Gastroesophageal sphincter (tissue), 4 donors: ENCODE measurements around the gene NFATC3. TPM values are rescaled to one million over a fixed set of nuclear protein-coding genes. Genes with fewer than 3 reads are reported as not detected.
"Not testable (repeated sequence)": the region's sequence is repeated elsewhere in the genome, so short reads cannot be mapped to it uniquely, and the experiment has no call there.

Source experiments
- ATAC-seq: fragments of 150-250 bp; one replicate; pipeline ENCODE4 v1.9.1; 2016; ENCODE audit warnings: mild to moderate bottlenecking, moderate library complexity
- H3K27ac ChIP-seq, 4 donors: fragments of 200-600 bp; sonication (generic) in 3 of 4; 1 replicate in 3 of 4; 2 replicates in 1 of 4; pipeline ENCODE4 v1.5.1; 2016 to 2019
- H3K27me3 ChIP-seq: fragments of 200-600 bp; sonication (generic); one replicate; pipeline ENCODE4 v1.5.1; 2019
- H3K36me3 ChIP-seq, 2 donors: fragments of 200-600 bp; sonication (generic); one replicate each; pipeline ENCODE4 v1.5.1; 2019; ENCODE audit warnings: control low read depth in 1 of 2
- H3K4me1 ChIP-seq, 3 donors: fragments of 200-600 bp; sonication (generic); 1 replicate in 2 of 3; 2 replicates in 1 of 3; pipeline ENCODE4 v1.5.1; 2016 to 2019; ENCODE audit warnings: control low read depth in 2 of 3
- H3K4me3 ChIP-seq, 2 donors: fragments of 200-600 bp; sonication (generic); one replicate each; pipeline ENCODE4 v1.5.1; 2019; ENCODE audit warnings: mild to moderate bottlenecking in 1 of 2, moderate library complexity in 1 of 2
- H3K9me3 ChIP-seq, 3 donors: fragments of 200-600 bp; sonication (generic); one replicate each; pipeline ENCODE4 v1.5.1; 2017 to 2019; ENCODE audit warnings: control low read depth in 2 of 3
- EP300 ChIP-seq: sonication (generic); formaldehyde crosslinking; IDR thresholded peaks from one replicate; pipeline ENCODE4 v1.6.1; 2017; ENCODE audit warnings: antibody characterized with exemption, mild to moderate bottlenecking
- POLR2A ChIP-seq, 2 donors: fragments of 450-650 bp; IDR thresholded peaks; one replicate each; pipeline ENCODE4 v1.6.1; 2017; ENCODE audit warnings: antibody characterized with exemption in 2 of 2, mild to moderate bottlenecking in 2 of 2, moderate library complexity in 1 of 2
- POLR2AphosphoS5 ChIP-seq: sonication (generic); formaldehyde crosslinking; IDR thresholded peaks from one replicate; pipeline ENCODE4 v1.6.1; 2017; ENCODE audit warnings: antibody characterized with exemption
- WGBS, 2 donors: methylation state at CpG; one replicate each; pipeline ENCODE4 v1.1.5; 2018; ENCODE audit warnings: low coverage in 1 of 2; 5-methylcytosine and 5-hydroxymethylcytosine counted together
- total RNA-seq, 4 donors: library from RNA; depleted of rRNA; stranded (reverse); fragments of >200 nt; gene quantifications; one replicate each; pipeline ENCODE4 v1.1.0, GENCODE V29; 2016
- TF ChIP-seq, protein P1 (sequence below), 4 experiments: fragments of 200-600 bp in 2 of 4; fragments of 450-650 bp in 2 of 4; sonication (generic) in 1 of 4; IDR thresholded peaks; one replicate each; pipeline ENCODE4 v1.5.1; 2017 to 2019; ENCODE audit warnings: antibody characterized with exemption in 4 of 4, mild to moderate bottlenecking in 2 of 4, moderate library complexity in 2 of 4

Gene NFATC3
- total RNA-seq, 4 donors from 2014 or later = 42.4 to 50.6 (median 49.3) TPM

DNA sequence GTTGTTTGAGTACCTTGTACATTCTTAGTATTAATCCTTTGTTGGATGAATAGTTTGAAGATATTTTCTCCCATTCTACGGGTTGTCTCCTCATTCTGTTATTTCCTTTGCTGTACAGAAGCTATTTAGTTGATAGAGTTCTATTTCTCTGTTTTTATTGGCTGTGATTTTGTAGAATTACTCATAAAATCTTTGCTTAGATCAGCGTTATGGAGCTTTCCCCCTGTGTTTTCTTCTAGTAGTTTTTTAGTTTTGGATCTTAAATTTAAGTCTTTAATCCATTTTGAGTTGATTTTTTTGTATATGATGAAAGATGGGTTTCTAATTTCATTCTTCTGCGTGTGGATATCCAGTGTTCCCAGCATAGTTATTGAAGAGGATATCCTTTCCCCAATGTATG lies 45.4 kb downstream of the NFATC3 start:
- TF ChIP-seq POLR2AphosphoS5 = no peak
- TF ChIP-seq, protein P1, sequence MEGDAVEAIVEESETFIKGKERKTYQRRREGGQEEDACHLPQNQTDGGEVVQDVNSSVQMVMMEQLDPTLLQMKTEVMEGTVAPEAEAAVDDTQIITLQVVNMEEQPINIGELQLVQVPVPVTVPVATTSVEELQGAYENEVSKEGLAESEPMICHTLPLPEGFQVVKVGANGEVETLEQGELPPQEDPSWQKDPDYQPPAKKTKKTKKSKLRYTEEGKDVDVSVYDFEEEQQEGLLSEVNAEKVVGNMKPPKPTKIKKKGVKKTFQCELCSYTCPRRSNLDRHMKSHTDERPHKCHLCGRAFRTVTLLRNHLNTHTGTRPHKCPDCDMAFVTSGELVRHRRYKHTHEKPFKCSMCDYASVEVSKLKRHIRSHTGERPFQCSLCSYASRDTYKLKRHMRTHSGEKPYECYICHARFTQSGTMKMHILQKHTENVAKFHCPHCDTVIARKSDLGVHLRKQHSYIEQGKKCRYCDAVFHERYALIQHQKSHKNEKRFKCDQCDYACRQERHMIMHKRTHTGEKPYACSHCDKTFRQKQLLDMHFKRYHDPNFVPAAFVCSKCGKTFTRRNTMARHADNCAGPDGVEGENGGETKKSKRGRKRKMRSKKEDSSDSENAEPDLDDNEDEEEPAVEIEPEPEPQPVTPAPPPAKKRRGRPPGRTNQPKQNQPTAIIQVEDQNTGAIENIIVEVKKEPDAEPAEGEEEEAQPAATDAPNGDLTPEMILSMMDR (IDR thresholded peaks at IDR 0.05) = no peak
- no peak for TF ChIP-seq POLR2A (IDR thresholded peaks at IDR 0.05)
- no peak for TF ChIP-seq EP300
- Histone ChIP-seq H3K36me3 (peaks cover 0 to 19% of the 10 kb centered on the region in 2 donors), H3K27ac (no peak overlapping the region), H3K4me3 (no peak overlapping the region), H3K4me1 (peaks cover 0 to 18% (median 0%) of the 10 kb centered on the region in 3 donors), H3K27me3 (no peaks in the 10 kb centered on the region), H3K9me3 (no peaks in the 10 kb centered on the region)
- 88 to 92% methylated on average over 2 to 3 of the region's 3 CpGs for WGBS, 2 donors
- no peak for ATAC-seq

DNA sequence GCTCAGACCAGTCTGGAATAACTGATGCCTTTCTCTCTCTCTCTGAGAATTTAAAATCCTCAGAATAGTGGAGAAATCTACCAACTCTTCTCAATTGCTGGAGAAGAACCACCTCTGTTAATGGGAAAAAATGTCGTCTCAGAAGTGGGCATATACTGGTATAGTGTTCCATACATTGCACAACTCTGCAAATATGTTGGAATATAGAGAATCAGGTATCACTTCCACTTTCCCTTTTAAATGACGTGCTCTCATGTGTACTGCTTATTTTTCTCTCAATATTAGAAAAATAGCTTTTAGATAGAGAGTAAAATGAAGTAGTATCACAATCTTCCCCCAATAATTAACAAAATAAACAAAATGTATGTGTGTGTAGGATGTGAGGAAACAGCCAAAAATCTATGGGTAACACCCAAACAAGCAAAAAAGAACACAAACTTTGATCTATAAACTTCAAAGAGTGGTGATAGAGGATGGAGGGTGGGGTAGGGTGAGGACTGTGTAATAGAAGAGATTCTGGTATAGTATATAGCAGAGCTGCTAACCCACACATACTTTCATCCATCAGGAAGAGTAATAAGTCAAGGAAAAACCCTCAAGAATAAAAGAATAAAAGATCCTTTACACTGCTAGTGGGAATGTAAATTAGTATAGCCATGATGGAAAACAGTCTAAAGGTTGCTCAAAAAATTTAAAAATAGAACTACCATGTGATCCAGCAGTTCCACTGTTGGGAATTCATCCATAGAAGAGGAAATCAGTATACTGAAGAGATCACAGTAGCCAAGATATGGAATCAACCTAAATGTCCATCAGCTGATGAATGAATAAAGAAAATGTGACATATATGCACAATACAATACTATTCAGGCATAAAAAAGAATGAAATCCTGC lies 46.9 kb downstream of the NFATC3 start:
- H3K27me3 ChIP-seq = no peaks in the 10 kb centered on the region
- no peak for ATAC-seq
- no peaks in the 10 kb centered on the region for H3K9me3 ChIP-seq
- no peak for TF ChIP-seq POLR2A (IDR thresholded peaks at IDR 0.05)
- no peak for TF ChIP-seq EP300
- no peak for TF ChIP-seq POLR2AphosphoS5
- TF ChIP-seq, protein P1 (IDR thresholded peaks at IDR 0.05) = no peak
- H3K36me3 ChIP-seq = peaks cover 0 to 10% of the 10 kb centered on the region in 2 donors
- H3K4me3 ChIP-seq = no peak overlapping the region
- peaks cover 0 to 14% (median 0%) of the 10 kb centered on the region in 3 donors for H3K4me1 ChIP-seq
- H3K27ac ChIP-seq = no peak overlapping the region
- WGBS, 2 donors = 79 to 81% methylated on average over 2 of the region's 2 CpGs

DNA sequence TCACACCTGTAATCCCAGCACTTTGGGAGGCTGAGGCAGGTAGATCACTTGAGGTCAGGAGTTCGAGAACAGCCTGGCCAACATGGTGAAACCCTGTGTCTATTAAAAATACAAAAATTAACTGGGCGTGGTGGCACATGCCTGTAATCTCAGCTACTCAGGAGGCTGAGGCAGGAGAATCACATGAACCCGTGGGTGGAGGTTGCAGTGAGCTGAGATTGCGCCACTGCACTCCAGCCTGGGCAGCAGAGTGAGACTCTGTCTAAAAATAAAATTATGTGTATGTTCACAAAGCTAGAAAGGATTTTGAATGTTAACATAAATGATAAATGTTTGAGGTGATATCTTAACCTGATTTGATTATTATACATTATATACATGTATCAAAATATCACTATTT lies 47.8 kb downstream of the NFATC3 start:
- whole genome bisulfite sequencing, 2 donors = 80 to 94% methylated on average over 4 of the region's 4 CpGs
- peaks cover 0 to 14% (median 0%) of the 10 kb centered on the region in 3 donors for H3K4me1 ChIP-seq
- not testable (repeated sequence) for H3K36me3 ChIP-seq, ATAC-seq, H3K9me3 ChIP-seq, H3K27ac ChIP-seq, H3K4me3 ChIP-seq, H3K27me3 ChIP-seq

DNA sequence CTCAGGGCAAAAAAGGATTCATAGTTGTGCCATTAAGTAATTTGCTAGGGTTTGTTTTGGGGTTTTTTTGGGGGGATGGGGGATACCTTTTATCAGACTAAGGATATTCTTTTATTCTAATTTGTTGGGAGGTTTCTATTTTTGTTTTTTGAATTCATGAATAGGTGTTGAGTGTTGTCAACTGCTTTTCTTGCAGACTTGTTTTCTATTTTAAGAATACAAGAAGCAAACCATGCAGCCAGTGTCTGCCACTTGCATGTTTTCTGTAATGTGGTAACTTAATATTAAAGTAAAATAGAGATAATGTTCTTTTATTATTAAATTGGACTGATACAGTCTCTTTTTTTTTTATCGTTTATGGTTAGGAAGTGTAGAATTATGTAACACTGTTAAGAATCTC lies 49.5 kb downstream of the NFATC3 start:
- TF ChIP-seq POLR2AphosphoS5 (no peak), EP300 (no peak), POLR2A (IDR thresholded peaks at IDR 0.05) (no peak)
- TF ChIP-seq, protein P1 (IDR thresholded peaks at IDR 0.05) = no peak
- Histone ChIP-seq H3K36me3 (peaks cover 0 to 24% of the 10 kb centered on the region in 2 donors), H3K27me3 (no peaks in the 10 kb centered on the region), H3K4me1 (peaks cover 0 to 9% (median 0%) of the 10 kb centered on the region in 3 donors), H3K4me3 (no peak overlapping the region), H3K9me3 (no peaks in the 10 kb centered on the region), H3K27ac (no peak overlapping the region)
- no peak for ATAC-seq
- 87 to 100% methylated on average over 1 of the region's 1 CpG for WGBS, 2 donors

DNA sequence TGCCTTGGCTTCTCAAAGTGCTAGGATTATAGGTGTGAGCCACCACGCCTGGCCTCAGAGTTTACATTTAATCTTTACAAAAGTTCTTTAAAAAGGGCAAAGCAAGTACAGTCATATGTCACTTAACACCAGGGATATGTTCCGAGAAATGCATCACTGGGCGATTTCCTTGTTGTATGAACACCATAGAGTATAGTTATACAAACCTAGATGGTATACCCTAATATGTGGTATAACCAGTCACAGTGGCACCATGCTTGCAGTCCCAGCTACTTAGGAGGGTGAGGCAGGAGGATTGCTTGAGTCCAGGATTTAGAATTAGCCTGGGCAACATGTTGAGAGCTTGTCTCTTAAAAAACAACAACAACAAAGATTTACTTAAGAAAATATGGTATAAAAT lies 51.3 kb downstream of the NFATC3 start:
- TF ChIP-seq POLR2AphosphoS5 = no peak
- TF ChIP-seq, protein P1 (IDR thresholded peaks at IDR 0.05) = no peak
- no peak overlapping the region for H3K27ac ChIP-seq
- no peak overlapping the region for H3K4me3 ChIP-seq
- ATAC-seq = no peak
- H3K36me3 ChIP-seq = peaks cover 0 to 25% of the 10 kb centered on the region in 2 donors
- peaks cover 0 to 9% (median 0%) of the 10 kb centered on the region in 3 donors for H3K4me1 ChIP-seq
- no peaks in the 10 kb centered on the region for H3K9me3 ChIP-seq
- no peaks in the 10 kb centered on the region for H3K27me3 ChIP-seq
- 75 to 94% methylated on average over 2 of the region's 3 CpGs for WGBS, 2 donors
